Measurements from ENCODE around the gene RDH14.

DNA sequence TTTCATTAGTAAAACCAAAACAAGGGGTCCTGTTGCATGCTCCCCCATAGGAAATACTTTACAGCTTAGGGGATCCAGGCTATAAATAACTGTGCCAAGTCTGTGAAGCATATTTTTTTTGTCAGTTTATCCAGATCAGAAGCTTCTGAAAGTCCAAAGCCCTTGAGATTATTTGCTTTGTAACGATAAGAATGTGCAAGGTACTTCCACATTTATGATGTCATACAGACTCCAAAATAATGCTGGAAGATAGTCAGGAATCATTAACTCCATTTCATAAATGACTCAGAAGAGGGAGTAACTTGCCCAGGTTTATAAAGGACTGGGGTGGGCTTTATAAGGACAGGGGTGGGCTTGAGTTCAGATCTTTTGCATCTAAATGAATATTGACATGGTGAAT lies 29.3 kb downstream of the RDH14 start:
- TF ChIP-seq CTCF (optimal IDR thresholded peaks at IDR 0.05 in 1 of 3, IDR thresholded peaks at IDR 0.05 in 1 of 3, conservative IDR thresholded peaks at IDR 0.05 in 1 of 3; ENCODE audit: extremely low read depth in 1 of 3, insufficient read depth in 2 of 3, low read length in 3 of 3) (no peak), EZH2 (IDR thresholded peaks at IDR 0.05; ENCODE audit: low read length) (no peak)
